Activated CD4-positive, alpha-beta memory T cell treated with anti-CD3 and anti-CD28 coated beads for 36 hours (primary cell): ENCODE data around the gene RAB26. TPM values are rescaled to one million over a fixed set of nuclear protein-coding genes. Genes with fewer than 3 reads are reported as not detected.
"Not testable (repeated sequence)": the region's sequence is repeated elsewhere in the genome, so short reads cannot be mapped to it uniquely, and the experiment has no call there.

Experiments used
- CTCF ChIA-PET: fragments of 350-600 bp; sonication (Branson Sonifier 250); formaldehyde crosslinking; loops from one replicate; lab custom pipeline; 2021; ENCODE audit warnings: antibody characterized with exemption, inconsistent platforms; lab: Charles Lee
- POLR2A ChIA-PET: fragments of 350-600 bp; sonication (Branson Sonifier 250); formaldehyde crosslinking; loops from one replicate; lab custom pipeline; 2021; ENCODE audit warnings: antibody characterized with exemption; lab: Charles Lee
- DNase-seq: peaks from one replicate; pipeline ENCODE4 v3.0.0-alpha.2; 2020
- H3K27ac Mint-ChIP-seq: one replicate; pipeline ENCODE4 v1.8.0; 2021; ENCODE audit warnings: mixed read lengths
- H3K27me3 Mint-ChIP-seq: one replicate; pipeline ENCODE4 v1.8.0; 2021; ENCODE audit warnings: mixed read lengths
- H3K36me3 Mint-ChIP-seq: one replicate; pipeline ENCODE4 v1.8.0; 2021; ENCODE audit warnings: mixed read lengths
- H3K4me1 Mint-ChIP-seq: one replicate; pipeline ENCODE4 v1.8.0; 2021; ENCODE audit warnings: low read depth, mixed read lengths
- H3K4me3 Mint-ChIP-seq: one replicate; pipeline ENCODE4 v1.8.0; 2021; ENCODE audit warnings: mild to moderate bottlenecking, mixed read lengths
- H3K9me3 Mint-ChIP-seq: one replicate; pipeline ENCODE4 v1.8.0; 2021; ENCODE audit warnings: mixed read lengths
- intact Hi-C: fragments of 100-400 bp; cut with micrococcal nuclease; formaldehyde crosslinking; loops from one replicate; pipeline ENCODE4 v1.15.1; 2023
- total RNA-seq, 2 experiments: library from RNA; stranded (reverse); gene quantifications; one replicate each; pipeline ENCODE4 v1.2.3, GENCODE V29; 2021

Gene RAB26
- total RNA-seq, 2 experiments from 2014 or later = 0.33 TPM; not detected in 1

- H3K27ac Mint-ChIP-seq, H3K4me1 Mint-ChIP-seq, intact Hi-C loops, CTCF ChIA-PET, H3K36me3 Mint-ChIP-seq, DNase-seq, POLR2A ChIA-PET, H3K27me3 Mint-ChIP-seq, H3K4me3 Mint-ChIP-seq, H3K9me3 Mint-ChIP-seq: not testable (repeated sequence)
Measured at GRCh38 chr16:2110332-2111008, 38.0 kb upstream of the RAB26 start.

DNA sequence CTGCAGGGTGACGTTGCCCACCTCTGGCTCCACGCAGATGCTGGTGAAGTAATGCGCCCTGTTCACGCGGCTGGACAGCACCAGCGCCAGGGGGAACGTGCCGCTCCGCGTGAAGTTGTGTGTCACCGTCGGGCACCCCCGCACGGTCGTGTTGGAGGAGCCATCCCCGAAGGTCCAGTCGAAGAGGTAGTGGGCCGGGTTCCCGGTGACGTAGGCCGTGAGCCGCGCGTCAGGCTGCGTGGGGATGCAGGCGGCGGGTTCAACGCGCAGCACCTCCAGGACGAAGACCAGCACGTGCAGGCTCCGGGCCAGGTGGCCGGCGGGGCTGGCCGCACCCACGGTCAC is 37.4 kb upstream of the RAB26 start:
- DNase-seq, POLR2A ChIA-PET, H3K27me3 Mint-ChIP-seq, H3K36me3 Mint-ChIP-seq, CTCF ChIA-PET, H3K27ac Mint-ChIP-seq, H3K4me1 Mint-ChIP-seq, H3K9me3 Mint-ChIP-seq, H3K4me3 Mint-ChIP-seq, intact Hi-C loops: not testable (repeated sequence)

DNA sequence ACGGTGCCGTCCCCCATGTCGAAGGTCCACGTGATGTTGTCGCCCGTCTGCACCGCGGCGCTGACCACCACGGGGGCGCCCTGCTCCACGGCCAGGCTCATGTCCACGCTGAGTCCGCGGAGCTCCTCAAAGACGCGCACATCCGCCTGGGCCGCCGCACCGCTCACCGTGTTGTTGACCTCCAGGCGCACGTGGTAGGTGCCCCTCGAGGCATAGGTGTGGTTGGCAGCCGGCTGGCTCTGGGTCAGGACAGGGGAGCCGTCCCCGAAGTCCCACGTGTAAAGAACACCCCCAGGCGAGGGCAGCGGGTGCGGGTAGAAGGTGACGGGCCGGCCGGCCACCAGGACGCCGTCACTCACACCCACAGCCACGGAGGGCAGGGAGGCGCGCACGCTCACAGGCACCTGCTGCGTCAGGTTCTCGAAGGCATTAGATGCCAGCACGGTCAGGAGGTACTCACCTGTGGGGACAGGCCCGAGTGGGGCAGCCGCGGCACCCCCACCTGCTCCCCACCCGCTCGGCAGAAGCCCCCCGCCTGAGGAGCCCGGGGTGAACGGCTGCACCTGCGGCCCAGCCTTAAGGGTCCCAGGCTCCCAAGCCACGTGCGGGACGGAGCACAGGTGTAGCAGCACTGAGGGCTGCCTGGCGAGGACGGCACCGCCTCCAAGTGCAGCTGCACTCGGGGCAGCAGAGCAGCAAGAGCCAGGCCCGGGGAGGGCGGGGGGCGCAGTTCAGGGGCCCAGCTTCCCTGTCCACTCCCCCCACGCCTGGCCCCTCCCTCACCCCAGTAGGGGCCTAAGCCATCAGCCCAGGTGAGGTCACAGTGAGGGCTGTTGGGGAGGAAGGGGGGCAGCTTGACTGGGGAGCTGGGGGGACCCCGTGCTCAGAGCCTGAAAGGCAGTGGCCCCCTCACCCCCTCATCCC is 36.8 kb upstream of the RAB26 start:
- H3K9me3 Mint-ChIP-seq, DNase-seq, H3K27me3 Mint-ChIP-seq, intact Hi-C loops, H3K36me3 Mint-ChIP-seq, H3K27ac Mint-ChIP-seq, H3K4me1 Mint-ChIP-seq, H3K4me3 Mint-ChIP-seq, CTCF ChIA-PET, POLR2A ChIA-PET: not testable (repeated sequence)

DNA sequence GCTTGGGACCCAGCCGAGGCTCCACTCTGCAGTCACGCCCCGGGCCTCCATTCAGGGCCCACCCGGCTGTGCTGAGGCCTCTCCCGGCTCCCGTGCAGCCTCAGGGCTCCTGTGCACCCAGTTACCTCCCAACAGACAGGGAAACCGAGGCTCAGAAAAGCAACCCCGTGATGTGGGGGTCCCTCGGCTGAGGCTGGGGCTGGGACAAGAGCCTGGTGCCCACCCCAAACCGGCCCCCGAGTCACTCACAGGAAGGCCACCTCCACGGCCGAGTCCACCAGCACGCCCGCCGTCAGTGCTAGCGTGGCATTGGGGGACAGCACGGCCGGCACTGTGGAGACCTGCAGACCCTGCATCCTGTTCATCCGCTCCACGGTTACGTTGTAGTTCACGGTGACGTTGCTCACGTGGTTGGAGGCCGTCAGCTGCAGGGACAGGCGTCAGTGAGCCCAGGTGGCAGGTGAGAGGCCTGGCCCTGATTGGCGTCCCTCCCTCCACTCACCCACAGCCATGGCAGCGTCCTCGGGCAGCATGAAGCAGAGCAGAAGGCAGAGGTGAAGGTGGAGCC is 35.8 kb upstream of the RAB26 start:
- intact Hi-C loops, DNase-seq, H3K4me1 Mint-ChIP-seq, H3K4me3 Mint-ChIP-seq, H3K27me3 Mint-ChIP-seq, CTCF ChIA-PET, H3K36me3 Mint-ChIP-seq, H3K27ac Mint-ChIP-seq, H3K9me3 Mint-ChIP-seq, POLR2A ChIA-PET: not testable (repeated sequence)

GRCh38 chr16:2114225-2114624 is 34.2 kb upstream of the RAB26 start:
- H3K27me3 Mint-ChIP-seq, intact Hi-C loops, H3K4me3 Mint-ChIP-seq, DNase-seq, POLR2A ChIA-PET, H3K9me3 Mint-ChIP-seq, H3K36me3 Mint-ChIP-seq, H3K4me1 Mint-ChIP-seq, CTCF ChIA-PET, H3K27ac Mint-ChIP-seq: not testable (repeated sequence)

DNA sequence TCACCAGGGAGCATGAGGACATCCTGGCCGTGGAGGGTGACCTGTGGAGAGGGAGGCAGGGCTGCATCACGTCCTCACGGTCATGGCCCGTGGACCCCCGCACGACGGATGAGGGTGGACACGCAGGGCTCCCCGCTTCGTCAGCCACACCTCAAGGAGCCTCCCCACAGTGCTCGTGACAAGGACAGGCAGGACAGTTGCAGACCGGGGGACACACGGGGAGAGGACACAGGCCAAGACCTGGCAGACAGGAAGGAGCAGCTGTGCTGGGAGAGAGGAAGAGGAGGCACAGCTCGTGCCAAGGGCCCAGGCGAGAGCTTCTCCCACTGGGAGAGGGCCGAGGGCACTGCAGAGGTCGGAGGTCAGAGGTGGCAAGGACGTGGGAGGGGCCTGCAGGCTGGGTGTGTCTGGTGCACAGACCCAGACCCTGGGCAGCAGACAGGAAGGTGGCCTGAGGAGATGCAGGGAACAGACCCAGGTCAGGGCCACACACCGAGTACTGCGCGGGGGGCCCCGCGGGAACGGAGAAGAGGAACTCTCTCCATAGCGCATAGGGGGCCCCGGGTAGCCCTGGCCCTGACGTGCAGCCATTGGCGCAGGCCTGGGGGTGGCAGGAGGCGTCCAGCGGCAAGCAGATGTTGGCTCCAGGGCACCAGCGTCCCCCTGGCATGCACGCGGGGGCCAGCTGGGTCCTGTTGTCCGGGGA is 33.4 kb upstream of the RAB26 start:
- H3K9me3 Mint-ChIP-seq, POLR2A ChIA-PET, DNase-seq, H3K4me1 Mint-ChIP-seq, intact Hi-C loops, H3K27ac Mint-ChIP-seq, H3K4me3 Mint-ChIP-seq, CTCF ChIA-PET, H3K36me3 Mint-ChIP-seq, H3K27me3 Mint-ChIP-seq: not testable (repeated sequence)

DNA sequence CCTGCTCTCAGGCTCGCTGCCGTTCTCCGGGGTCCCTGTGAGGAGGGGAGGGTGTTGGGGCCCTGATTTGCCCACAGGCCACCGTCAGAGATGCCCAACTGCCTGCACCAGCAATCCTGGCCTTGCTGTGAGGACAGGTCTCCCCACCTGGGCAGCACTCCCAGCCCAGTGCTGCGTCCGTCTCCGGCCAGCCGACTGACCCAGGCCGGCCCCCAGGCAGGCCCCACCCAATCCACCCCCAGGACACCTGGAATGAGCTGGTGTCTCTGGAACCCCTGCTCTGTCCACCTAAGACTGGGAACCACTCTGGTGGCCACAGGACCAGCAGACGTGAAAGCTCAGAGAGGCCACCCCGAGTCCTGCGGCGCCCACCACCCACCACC is 32.8 kb upstream of the RAB26 start:
- ChIA-PET CTCF (no interaction called here), POLR2A (no interaction called here)
- Mint-ChIP-seq H3K4me3 (no peak overlapping the region), H3K4me1 (no peaks in the 10 kb centered on the region), H3K9me3 (no peaks in the 10 kb centered on the region), H3K27ac (no peak overlapping the region), H3K27me3 (no peaks in the 10 kb centered on the region), H3K36me3 (no peaks in the 10 kb centered on the region)
- no peak for DNase-seq
- intact Hi-C loops = no loop called here

DNA sequence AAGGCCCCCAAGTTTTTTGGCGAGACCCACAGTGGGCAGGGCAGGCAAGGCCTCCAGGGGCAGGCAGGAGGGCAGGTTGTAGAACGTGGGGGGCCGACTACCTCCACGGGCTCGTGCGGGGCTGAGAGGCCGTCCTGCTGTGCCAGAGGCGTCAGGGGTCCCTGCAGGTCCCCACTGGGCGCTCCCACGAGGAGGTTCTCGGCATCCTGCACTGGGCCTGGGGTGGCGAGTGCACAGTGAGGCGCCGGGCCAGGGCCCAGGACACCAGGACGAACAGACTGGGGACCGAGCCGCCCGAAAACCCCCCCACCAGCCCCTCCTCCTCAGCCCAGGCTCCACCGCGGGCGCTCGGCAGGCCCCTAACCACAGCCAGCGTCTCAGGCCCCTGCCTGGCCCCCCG is 32.0 kb upstream of the RAB26 start:
- intact Hi-C loops, CTCF ChIA-PET: not testable (repeated sequence)

GRCh38 chr16:2117341-2117740 is 31.1 kb upstream of the RAB26 start:
- H3K27ac Mint-ChIP-seq, H3K4me1 Mint-ChIP-seq, H3K4me3 Mint-ChIP-seq, CTCF ChIA-PET, POLR2A ChIA-PET, intact Hi-C loops, DNase-seq, H3K27me3 Mint-ChIP-seq, H3K36me3 Mint-ChIP-seq, H3K9me3 Mint-ChIP-seq: not testable (repeated sequence)

More for the DNA sequence above, 32.0 kb upstream of the RAB26 start:
- H3K4me3 Mint-ChIP-seq, POLR2A ChIA-PET, H3K9me3 Mint-ChIP-seq, H3K36me3 Mint-ChIP-seq, DNase-seq, H3K4me1 Mint-ChIP-seq, H3K27me3 Mint-ChIP-seq, H3K27ac Mint-ChIP-seq: not testable (repeated sequence)

DNA sequence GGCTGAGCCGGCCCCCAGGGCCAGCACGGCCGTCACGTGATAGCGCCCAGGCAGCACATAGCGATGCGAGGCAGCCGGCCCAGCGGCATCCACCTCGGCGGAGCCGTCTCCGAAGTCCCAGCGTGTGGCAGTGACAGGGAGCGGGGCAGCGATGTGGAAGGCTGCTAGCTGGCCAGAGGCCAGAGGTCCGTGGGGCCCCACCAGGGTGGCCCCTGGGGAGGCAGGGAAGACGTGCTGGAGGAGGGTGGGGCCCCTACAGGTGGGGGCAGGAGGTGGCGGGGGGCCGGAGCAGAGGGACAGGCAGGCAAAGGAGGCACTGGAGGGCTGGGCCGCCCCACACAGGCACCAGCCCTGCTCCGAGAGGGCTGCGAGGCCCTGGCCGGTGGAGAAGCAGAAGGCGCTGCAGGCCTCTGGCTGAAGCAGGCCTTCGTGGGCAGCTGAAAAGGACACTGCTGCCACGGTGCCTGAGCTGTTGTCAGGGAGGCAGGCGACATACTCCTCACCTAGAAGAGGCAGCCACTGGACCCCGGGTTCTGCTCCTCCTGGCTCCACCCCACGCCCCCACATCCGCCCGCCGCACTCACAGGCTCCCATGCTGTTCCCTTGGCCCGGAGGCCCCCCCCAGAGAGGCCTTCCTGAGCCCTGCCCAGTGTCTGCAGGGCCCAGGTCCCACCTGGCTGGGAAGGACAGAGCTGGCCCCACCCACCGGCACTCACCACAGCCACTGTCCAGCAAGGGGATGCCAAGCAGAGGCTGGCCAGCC is 30.3 kb upstream of the RAB26 start:
- intact Hi-C loops, DNase-seq, H3K27ac Mint-ChIP-seq, H3K4me1 Mint-ChIP-seq, H3K9me3 Mint-ChIP-seq, POLR2A ChIA-PET, H3K27me3 Mint-ChIP-seq, H3K4me3 Mint-ChIP-seq, H3K36me3 Mint-ChIP-seq, CTCF ChIA-PET: not testable (repeated sequence)

GRCh38 chr16:2121325-2121724 is 27.1 kb upstream of the RAB26 start:
- ChIA-PET CTCF (interaction anchor here (0.8 to 1.5 kb wide), 3 partner anchors 19 to 35 kb away, joined by 3 to 4 read pairs (median 3); no protein-coding TSS in a partner anchor), POLR2A (interaction anchor here (0.8 kb wide), 1 partner anchor 34 kb away, joined by 5 read pairs; the partner anchor contains the start of gene TRAF7)
- intact Hi-C loops, H3K4me3 Mint-ChIP-seq, H3K9me3 Mint-ChIP-seq, H3K36me3 Mint-ChIP-seq, H3K27me3 Mint-ChIP-seq, H3K4me1 Mint-ChIP-seq, H3K27ac Mint-ChIP-seq: not testable (repeated sequence)
- DNase-seq = peak; percentile 53
